LHCN-M2 (cell line): ENCODE data around the gene INPP4A. TPM values are rescaled to one million over a fixed set of nuclear protein-coding genes. Genes with fewer than 3 reads are reported as not detected.
"Not testable (repeated sequence)": the region's sequence is repeated elsewhere in the genome, so short reads cannot be mapped to it uniquely, and the experiment has no call there.

Source experiments
- DNase-seq: peaks from one replicate; pipeline ENCODE4 v3.0.0-alpha.2; 2012; ENCODE audit warnings: low read depth
- polyA plus RNA-seq: library from polyadenylated mRNA; unstranded; fragments of >200 nt; gene quantifications from one replicate; pipeline ENCODE4 v1.2.1, GENCODE V29; 2012; ENCODE audit warnings: missing spikeins
- total RNA-seq: library from RNA; depleted of rRNA; stranded (reverse); fragments of >200 nt; gene quantifications from 2 replicates; pipeline ENCODE4 v1.2.3, GENCODE V29; 2014; rRNA removed

The INPP4A gene
- total RNA-seq, result 11.8 and 13.9 TPM in 2 replicates
- polyA plus RNA-seq, result 5.7 TPM

DNA sequence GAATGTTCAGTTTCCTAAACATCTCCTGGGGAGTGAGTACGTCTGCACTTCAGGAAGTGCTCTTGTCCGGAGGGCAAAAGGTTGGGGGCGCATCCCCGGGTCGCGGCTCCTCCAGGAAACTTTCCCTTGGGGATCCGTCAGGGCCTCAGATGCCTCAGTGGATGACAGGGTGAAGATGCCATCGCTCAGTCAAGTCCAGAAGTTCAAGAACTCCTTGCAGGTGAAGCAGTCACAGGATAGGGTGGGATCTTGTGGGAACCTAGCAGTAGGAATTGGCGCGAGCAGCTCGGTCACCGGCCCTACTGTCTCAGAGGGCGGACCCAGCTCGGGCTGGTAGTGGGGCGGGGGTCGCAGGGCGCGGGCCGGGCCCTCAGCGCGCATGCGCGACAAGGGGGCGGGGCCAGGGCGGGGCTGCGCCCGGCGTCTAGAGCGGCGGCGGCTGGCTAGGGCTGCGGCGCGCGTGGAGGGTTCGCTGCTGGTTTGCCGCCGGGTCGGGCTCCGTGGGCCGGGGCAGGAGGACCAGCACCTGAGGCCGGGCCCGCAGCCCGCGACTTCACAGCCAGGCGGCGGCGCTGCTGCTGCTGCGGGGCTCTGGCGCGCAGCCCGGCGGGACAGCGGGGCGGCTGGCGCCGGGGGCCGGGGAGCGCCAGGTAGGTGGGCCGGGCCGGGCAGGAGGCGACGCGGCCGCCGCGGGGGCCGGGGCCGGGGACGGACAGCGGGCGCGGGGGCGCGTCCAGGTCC lies at the start of gene INPP4A:
Gene INPP4A, plus strand, starts transcription at position 423 of the 741 bp plus-strand sequence. CDS start 75,191 bp downstream, outside the sequence.
- peak; percentile 46 for DNase-seq

DNA sequence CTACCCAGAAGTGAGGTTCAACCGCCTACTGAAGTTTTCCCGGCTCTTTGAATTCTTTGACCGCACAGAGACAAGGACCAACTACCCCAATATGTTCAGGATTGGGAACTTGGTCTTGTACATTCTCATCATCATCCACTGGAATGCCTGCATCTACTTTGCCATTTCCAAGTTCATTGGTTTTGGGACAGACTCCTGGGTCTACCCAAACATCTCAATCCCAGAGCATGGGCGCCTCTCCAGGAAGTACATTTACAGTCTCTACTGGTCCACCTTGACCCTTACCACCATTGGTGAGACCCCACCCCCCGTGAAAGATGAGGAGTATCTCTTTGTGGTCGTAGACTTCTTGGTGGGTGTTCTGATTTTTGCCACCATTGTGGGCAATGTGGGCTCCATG lies 48.7 kb upstream of the INPP4A start:
- no peak for DNase-seq

GRCh38 chr2:98396745-98397355 lies 47.8 kb upstream of the INPP4A start:
- no peak for DNase-seq

GRCh38 chr2:98399140-98399539 lies 45.5 kb upstream of the INPP4A start:
- DNase-seq, result no peak

GRCh38 chr2:98403878-98404277 lies 40.8 kb upstream of the INPP4A start:
- DNase-seq, result no peak

- no peak for DNase-seq
Observed at GRCh38 chr2:98404556-98405250, 40.0 kb upstream of the INPP4A start.

DNA sequence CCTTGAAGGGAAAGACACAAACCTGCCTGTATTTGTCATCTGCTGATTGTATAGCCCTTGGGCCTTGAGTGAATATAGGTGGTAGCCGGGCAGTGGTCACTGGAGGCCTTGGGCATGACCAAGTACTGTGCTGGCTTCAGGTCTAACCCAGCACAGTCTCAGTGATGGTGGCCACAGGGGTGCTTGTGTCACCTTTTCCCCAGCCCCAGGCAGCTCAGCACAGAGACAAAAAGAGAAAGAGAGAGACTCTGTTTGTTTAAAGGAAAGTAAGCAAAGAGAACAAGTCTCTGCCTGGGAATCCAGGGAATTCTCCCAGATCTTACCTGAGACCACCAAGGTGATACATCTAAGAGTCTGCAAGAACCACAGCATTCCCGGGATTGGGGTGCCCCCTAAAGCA lies 39.4 kb upstream of the INPP4A start:
- DNase-seq, result no peak

DNA sequence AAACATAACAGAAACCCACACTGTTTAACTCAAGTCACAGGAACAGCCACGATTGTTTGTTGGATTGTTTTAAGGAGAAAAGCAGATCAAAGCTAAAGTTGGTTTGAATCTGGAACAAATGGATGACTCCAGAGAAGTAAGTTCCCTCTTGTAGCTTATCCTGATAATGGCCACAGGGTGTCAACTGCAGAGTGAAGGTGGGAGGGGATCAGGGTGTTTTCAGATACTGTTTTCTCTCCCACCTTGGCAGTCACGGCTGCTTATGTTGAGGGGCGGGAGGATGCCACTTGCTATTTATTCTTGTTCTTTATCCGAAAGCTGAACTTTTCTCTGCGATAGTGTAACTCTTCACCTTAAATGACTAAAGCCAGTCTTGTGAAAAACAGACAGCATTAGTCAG lies 36.5 kb upstream of the INPP4A start:
- no peak for DNase-seq

- peak; percentile 56 for DNase-seq
Observed at GRCh38 chr2:98412751-98413458, 31.8 kb upstream of the INPP4A start.

DNA sequence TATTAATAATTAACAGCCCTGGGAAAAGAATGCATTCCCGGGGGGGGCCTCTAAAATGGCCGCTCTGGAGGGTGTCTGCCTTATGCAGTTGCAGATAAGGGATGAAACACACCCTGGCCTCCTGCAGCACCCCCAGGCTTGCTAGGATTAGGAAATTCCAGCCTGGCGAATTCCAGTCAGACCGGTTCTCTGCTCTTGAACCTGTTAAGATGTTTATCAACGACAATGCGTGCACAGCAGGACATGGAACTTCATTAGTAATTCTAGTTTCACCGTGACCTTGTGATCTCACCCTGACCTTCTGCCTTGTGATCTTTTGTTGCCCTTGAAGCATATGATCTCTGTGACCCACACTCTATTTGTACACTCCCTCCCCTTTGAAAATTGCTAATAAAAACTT lies 30.4 kb upstream of the INPP4A start:
- DNase-seq, result not testable (repeated sequence)

- not testable (repeated sequence) for DNase-seq
Observed at GRCh38 chr2:98415719-98416248, 28.9 kb upstream of the INPP4A start.

- no peak for DNase-seq
Observed at GRCh38 chr2:98416383-98417159, 28.1 kb upstream of the INPP4A start.

- DNase-seq, result no peak
Observed at GRCh38 chr2:98419544-98419943, 25.1 kb upstream of the INPP4A start.

DNA sequence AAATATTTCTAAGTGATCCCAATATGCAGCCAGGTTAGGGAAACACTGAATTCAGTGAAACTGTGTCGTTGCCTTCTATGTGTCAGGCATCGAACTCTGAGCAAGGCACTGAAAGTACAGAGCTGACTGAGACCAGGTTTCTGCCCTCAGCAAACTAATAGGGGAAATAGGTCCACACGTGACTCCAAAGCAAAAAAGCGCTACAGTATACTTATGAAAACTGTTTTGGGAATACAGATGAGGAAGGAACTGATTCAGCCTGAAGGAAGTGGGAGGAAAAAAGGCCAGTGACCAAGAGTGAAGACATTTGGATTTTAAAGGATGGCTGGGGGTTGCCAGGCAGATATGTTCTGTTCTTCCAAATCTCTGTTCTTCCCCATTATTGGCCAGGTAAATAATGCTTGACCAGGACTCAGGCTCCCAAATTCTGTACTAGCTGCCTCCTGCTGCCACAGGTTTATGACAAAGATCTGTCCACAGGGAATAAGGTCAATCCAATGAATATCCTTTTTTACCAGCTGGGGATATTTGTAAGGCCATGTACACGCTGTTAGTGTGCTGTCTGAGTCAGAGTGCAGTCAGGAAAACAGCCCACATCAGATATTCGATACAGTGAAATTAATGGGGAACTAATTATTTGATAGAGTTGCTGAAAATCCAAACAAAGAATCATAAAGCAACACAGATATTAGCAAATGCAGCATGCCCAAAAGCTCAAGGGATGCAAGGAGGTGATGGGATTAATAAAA lies 24.5 kb upstream of the INPP4A start:
- no peak for DNase-seq

- DNase-seq, result no peak
Observed at GRCh38 chr2:98422449-98422848, 22.2 kb upstream of the INPP4A start.

DNA sequence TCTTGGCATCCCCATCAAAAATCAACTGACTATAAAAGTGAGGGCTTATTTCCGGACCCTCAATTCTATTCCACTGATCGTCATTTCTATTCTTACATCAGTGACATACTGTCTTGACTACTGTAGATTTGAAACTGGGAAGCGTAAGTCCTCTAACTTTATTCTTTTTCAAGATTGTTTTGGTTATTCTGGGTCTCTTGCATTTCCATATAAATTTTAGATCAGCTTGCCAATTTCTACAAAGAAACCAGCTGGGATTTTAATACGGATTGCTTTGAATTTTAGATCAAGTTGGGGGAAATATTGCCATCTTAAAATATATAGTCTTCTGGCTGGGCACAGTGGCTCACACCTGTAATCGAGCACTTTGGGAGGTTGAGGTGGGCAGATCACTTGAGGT lies 17.9 kb upstream of the INPP4A start:
- DNase-seq, result no peak

DNA sequence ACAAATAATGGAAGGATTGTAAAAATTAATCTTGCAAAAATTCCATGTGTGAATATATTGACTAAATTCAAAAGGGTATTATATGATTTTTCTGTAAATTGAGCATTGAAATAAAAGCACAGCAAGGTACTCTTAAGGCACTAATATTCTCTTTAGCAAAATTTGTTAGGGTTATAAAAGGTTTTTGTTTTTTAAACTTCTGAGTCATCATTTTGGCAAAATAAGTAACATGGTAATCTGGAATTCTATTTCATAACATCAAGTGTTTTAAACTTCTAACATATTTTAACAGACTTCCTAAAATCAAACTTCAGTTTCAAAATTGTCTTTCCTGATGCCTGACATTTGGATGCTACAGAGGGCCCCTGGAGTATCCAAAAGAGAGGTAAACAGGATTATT lies 12.5 kb upstream of the INPP4A start:
- DNase-seq, result no peak

DNA sequence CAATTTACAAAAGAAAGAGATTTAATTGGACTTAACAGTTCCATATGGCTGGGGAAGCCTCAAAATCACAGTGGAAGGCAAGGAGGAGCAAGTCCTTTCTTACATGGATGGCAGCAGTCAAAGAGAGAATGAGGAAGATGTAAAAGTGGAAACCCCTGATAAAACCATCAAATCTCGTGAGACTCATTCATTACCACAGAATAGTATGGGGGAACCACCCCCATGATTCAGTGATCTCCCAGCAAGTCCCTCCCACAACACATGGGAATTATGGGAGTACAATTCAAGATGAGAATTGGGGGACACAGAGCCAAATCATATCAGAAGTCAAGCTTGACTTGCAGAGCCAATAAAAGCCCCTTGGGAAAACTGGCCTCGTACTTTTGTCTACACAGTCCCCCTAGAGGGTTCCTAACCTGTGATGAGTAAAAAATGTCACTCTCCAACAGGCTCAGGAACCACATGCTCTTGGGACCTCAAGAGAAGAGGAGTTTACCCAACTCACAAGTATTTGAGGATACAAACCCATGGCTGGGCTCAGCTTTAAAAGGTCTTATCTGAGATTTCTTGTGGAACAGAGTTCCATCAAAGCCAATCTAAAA lies 11.2 kb upstream of the INPP4A start:
- no peak for DNase-seq

DNA sequence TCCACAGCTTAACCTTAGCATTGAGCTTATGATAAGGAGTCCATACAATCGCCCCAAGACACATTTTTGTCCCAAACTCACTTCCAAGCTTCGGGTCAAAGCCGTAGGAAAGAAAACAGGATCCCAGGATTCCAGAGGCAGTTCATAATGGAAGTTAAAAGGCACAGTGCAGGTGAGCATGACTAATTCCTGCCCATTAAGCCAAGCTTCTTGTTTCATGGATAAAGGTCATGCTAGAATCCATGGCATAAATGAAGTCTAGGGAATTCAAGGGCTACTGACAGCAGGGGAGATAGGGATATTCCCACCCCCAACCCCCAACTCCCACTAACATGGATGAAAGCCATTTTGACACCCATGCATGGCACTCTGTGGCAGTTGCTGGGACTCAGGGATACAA lies 10.2 kb upstream of the INPP4A start:
- no peak for DNase-seq

- DNase-seq, result not testable (repeated sequence)
Observed at GRCh38 chr2:98435670-98436069, 9.0 kb upstream of the INPP4A start.
